Measurements from ENCODE around the gene SART1. TPM values are rescaled to one million over a fixed set of nuclear protein-coding genes. Genes with fewer than 3 reads are reported as not detected.

SART1 gene
- total RNA-seq, 1 donor from 2014 or later: 37.3 TPM

DNA sequence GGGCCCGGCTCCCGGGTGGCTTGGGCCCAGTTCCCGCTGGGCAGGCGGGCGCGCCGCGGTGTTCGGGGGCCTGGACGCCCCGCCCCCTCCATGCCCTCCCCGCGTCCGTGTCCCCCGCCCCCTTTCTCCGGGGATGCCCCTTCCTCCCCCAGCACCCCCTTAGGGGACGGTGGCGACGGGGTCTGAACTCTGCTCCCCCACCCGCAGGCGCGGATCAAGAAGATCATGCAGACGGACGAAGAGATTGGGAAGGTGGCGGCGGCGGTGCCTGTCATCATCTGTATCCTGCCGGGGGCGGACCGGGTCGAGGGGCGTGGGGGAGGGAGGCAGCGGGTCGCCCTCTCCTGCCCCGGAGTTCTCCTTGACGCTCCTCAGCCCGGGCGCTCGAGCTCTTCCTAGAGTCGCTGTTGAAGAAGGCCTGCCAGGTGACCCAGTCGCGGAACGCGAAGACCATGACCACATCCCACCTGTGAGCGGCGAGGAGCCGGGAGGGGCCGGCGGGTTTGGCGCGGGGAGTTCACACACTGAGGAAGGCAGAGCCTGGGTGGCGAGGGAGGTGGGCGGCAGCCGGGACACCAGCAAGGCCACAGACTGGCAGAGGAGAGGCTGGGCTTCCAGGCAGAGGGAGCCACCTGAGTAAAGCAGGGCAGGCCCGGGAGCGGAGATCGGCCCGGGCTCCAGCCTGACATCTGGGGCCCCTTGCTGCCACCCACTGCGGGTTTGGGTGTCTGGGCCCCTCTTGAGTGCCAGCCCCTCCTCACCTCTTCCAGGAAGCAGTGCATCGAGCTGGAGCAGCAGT lies 41.8 kb upstream of the SART1 start:
- no peaks in the 10 kb centered on the region for H3K27me3 Mint-ChIP-seq (ENCODE audit: low read depth)
- no peak for TF ChIP-seq CTCF (IDR thresholded peaks at IDR 0.05)
- H3K4me1 Mint-ChIP-seq (ENCODE audit: low read depth): peaks cover 40% of the 10 kb centered on the region
- no peaks in the 10 kb centered on the region for H3K9me3 Mint-ChIP-seq (ENCODE audit: low read depth)
- peak overlapping the region; percentile 39 for H3K27ac Mint-ChIP-seq (ENCODE audit: unreplicated experiment)
- no peak for DNase-seq (ENCODE audit: low spot score)
- H3K36me3 Mint-ChIP-seq (ENCODE audit: low read depth): peaks cover 15% of the 10 kb centered on the region
- peak overlapping the region; percentile 90 for H3K4me3 Mint-ChIP-seq (ENCODE audit: unreplicated experiment)

- Mint-ChIP-seq H3K4me1 (ENCODE audit: low read depth) (peaks cover 34% of the 10 kb centered on the region), H3K9me3 (ENCODE audit: low read depth) (no peaks in the 10 kb centered on the region), H3K36me3 (ENCODE audit: low read depth) (peaks cover 15% of the 10 kb centered on the region), H3K27me3 (ENCODE audit: low read depth) (no peaks in the 10 kb centered on the region), H3K27ac (ENCODE audit: unreplicated experiment) (no peak overlapping the region), H3K4me3 (ENCODE audit: unreplicated experiment) (peak overlapping the region; percentile 90)
- no peak for DNase-seq (ENCODE audit: low spot score)
- TF ChIP-seq CTCF (IDR thresholded peaks at IDR 0.05): no peak
These were observed 41.1 kb upstream of the SART1 start for GRCh38 chr11:65920372-65920802.

GRCh38 chr11:65921033-65921555 lies 40.4 kb upstream of the SART1 start:
- no peaks in the 10 kb centered on the region for H3K27me3 Mint-ChIP-seq (ENCODE audit: low read depth)
- no peak overlapping the region for H3K4me3 Mint-ChIP-seq (ENCODE audit: unreplicated experiment)
- TF ChIP-seq CTCF (IDR thresholded peaks at IDR 0.05): no peak
- no peaks in the 10 kb centered on the region for H3K9me3 Mint-ChIP-seq (ENCODE audit: low read depth)
- H3K36me3 Mint-ChIP-seq (ENCODE audit: low read depth): peaks cover 15% of the 10 kb centered on the region
- peaks cover 27% of the 10 kb centered on the region for H3K4me1 Mint-ChIP-seq (ENCODE audit: low read depth)
- H3K27ac Mint-ChIP-seq (ENCODE audit: unreplicated experiment): no peak overlapping the region
- no peak for DNase-seq (ENCODE audit: low spot score)

DNA sequence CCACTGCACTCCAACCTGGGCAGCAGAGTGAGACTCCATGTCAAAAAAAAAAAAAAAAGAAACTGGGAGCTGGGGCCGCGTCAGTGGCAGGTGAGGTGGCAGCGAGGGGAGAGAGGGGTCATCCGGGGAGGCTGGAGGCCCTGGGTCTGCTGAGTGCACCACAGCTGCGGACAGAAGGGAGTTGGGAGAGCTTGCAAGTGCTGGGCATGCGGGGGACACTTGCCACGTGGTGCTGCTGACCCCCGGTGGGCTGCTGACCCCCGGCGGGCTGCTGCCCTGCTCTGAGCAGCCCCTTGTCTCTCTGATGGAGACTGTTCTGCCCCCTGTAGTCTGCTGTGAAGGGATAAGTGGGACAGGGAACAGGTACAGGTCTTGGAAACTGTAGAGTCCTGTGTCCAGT lies 39.7 kb upstream of the SART1 start:
- Mint-ChIP-seq H3K4me1 (ENCODE audit: low read depth) (peaks cover 19% of the 10 kb centered on the region), H3K4me3 (ENCODE audit: unreplicated experiment) (no peak overlapping the region), H3K27ac (ENCODE audit: unreplicated experiment) (no peak overlapping the region), H3K36me3 (ENCODE audit: low read depth) (peaks cover 13% of the 10 kb centered on the region), H3K9me3 (ENCODE audit: low read depth) (no peaks in the 10 kb centered on the region), H3K27me3 (ENCODE audit: low read depth) (no peaks in the 10 kb centered on the region)
- no peak for TF ChIP-seq CTCF (IDR thresholded peaks at IDR 0.05)
- no peak for DNase-seq (ENCODE audit: low spot score)

- Mint-ChIP-seq H3K27ac (ENCODE audit: unreplicated experiment) (no peak overlapping the region), H3K36me3 (ENCODE audit: low read depth) (peaks cover 11% of the 10 kb centered on the region), H3K4me1 (ENCODE audit: low read depth) (peaks cover 14% of the 10 kb centered on the region), H3K9me3 (ENCODE audit: low read depth) (no peaks in the 10 kb centered on the region), H3K27me3 (ENCODE audit: low read depth) (no peaks in the 10 kb centered on the region), H3K4me3 (ENCODE audit: unreplicated experiment) (no peak overlapping the region)
- TF ChIP-seq CTCF (IDR thresholded peaks at IDR 0.05): no peak
- no peak for DNase-seq (ENCODE audit: low spot score)
These were observed 39.0 kb upstream of the SART1 start for GRCh38 chr11:65922565-65922964.

Measured in chondrocyte (in vitro differentiated cells).